Mesenteric fat pad (tissue), 1 donor: Measurements from ENCODE around the gene SCUBE3. TPM values are rescaled to one million over a fixed set of nuclear protein-coding genes. Genes with fewer than 3 reads are reported as not detected.

Source experiments
- DNase-seq: peaks from one replicate; pipeline ENCODE4 v3.0.0-alpha.2; 2020; ENCODE audit warnings: low spot score
- total RNA-seq: library from RNA; stranded (reverse); fragmentation: NEBNext Ultra II Directional; extraction: Animal tissue kit (Norgen Biotek cat#: 25700); gene quantifications from one replicate; pipeline ENCODE4 v1.2.1, GENCODE V29; 2021
- donor health status: DM: yes; HTN: yes; CAD: no.

The SCUBE3 gene
- total RNA-seq, 1 donor from 2014 or later: 0.22 TPM

GRCh38 chr6:35298625-35299140 is 84.9 kb downstream of the SCUBE3 start:
- peak; percentile 41 for DNase-seq

- DNase-seq: no peak
Measured at GRCh38 chr6:35299674-35300073, 85.9 kb downstream of the SCUBE3 start.

- no peak for DNase-seq
Measured at GRCh38 chr6:35300848-35301247, 87.1 kb downstream of the SCUBE3 start.

Other genes with a start within 250 kb of the SCUBE3 start
- not detected for gene TCP11, start 72.6 kb upstream of the SCUBE3 start, total RNA-seq
- gene ZNF76, start 45.8 kb downstream of the SCUBE3 start, total RNA-seq: 24.5 TPM
- gene DEF6, start 83.9 kb downstream of the SCUBE3 start, total RNA-seq: 7.8 TPM
- 17.5 TPM for gene PPARD, start 128.6 kb downstream of the SCUBE3 start, total RNA-seq
- gene FANCE, start 238.4 kb downstream of the SCUBE3 start, total RNA-seq: 1.9 TPM